WTC11 (cell line): ENCODE data around the gene CACTIN. TPM values are rescaled to one million over a fixed set of nuclear protein-coding genes. Genes with fewer than 3 reads are reported as not detected.

Experiments
- ATAC-seq: fragments of 200-7000 bp; cut with Tn5 transposase; 2 replicates; pipeline ENCODE4 v1.10.0; 2021; ENCODE audit warnings: mild to moderate bottlenecking, moderate library complexity
- CTCF ChIA-PET: fragments of 300-600 bp; sonication (Branson Sonifier 250); formaldehyde crosslinking; loops from one replicate; lab custom pipeline; 2021; ENCODE audit warnings: antibody characterized with exemption; lab: Charles Lee
- POLR2A ChIA-PET: fragments of 350-600 bp; sonication (Branson Sonifier 250); formaldehyde crosslinking; loops from one replicate; lab custom pipeline; 2021; ENCODE audit warnings: antibody characterized with exemption; lab: Charles Lee
- DNase-seq: peaks from one replicate; pipeline ENCODE4 v3.0.0; 2021; ENCODE audit warnings: low spot score
- H3K27ac Mint-ChIP-seq: 2 replicates; pipeline ENCODE4 v1.8.0; 2021; ENCODE audit warnings: mixed read lengths
- H3K27me3 Mint-ChIP-seq: 2 replicates; pipeline ENCODE4 v1.8.0; 2021; ENCODE audit warnings: low read depth, mild to moderate bottlenecking, moderate library complexity, mixed read lengths
- H3K36me3 Mint-ChIP-seq: 2 replicates; pipeline ENCODE4 v1.8.0; 2021; ENCODE audit warnings: mixed read lengths
- H3K4me1 Mint-ChIP-seq: 2 replicates; pipeline ENCODE4 v1.8.0; 2022; ENCODE audit warnings: mixed read lengths
- H3K4me3 Mint-ChIP-seq: 2 replicates; pipeline ENCODE4 v1.8.0; 2021; ENCODE audit warnings: mild to moderate bottlenecking, moderate library complexity, mixed read lengths
- H3K9me3 Mint-ChIP-seq: 2 replicates; pipeline ENCODE4 v1.8.0; 2021; ENCODE audit warnings: mixed read lengths
- ATF1 ChIP-seq: sonication (generic); formaldehyde crosslinking; IDR thresholded peaks from 2 replicates; pipeline ENCODE4 v1.8.1; 2023; ENCODE audit warnings: mild to moderate bottlenecking, moderate library complexity, missing genetic modification reagents
- CREM ChIP-seq: sonication (generic); formaldehyde crosslinking; IDR thresholded peaks from 2 replicates; pipeline ENCODE4 v1.8.1; 2022; ENCODE audit warnings: mild to moderate bottlenecking, missing genetic modification reagents, moderate library complexity
- ELF4 ChIP-seq: sonication (generic); formaldehyde crosslinking; IDR thresholded peaks from 2 replicates; pipeline ENCODE4 v1.8.1; 2022; ENCODE audit warnings: low read depth, mild to moderate bottlenecking, moderate library complexity, missing genetic modification reagents
- ERG ChIP-seq: fragments of 250-450 bp; sonication (Bioruptor Pico); IDR thresholded peaks from 2 replicates; pipeline ENCODE4 v1.8.0; 2021; ENCODE audit warnings: mild to moderate bottlenecking
- FOXK1 ChIP-seq: sonication (generic); formaldehyde crosslinking; IDR thresholded peaks from 2 replicates; pipeline ENCODE4 v1.8.0; 2022; ENCODE audit warnings: mild to moderate bottlenecking, moderate library complexity, missing genetic modification reagents
- IRF2 ChIP-seq: sonication (generic); formaldehyde crosslinking; IDR thresholded peaks from 2 replicates; pipeline ENCODE4 v1.8.0; 2022; ENCODE audit warnings: low read depth, missing genetic modification reagents, borderline replicate concordance
- KAT7 ChIP-seq: sonication (generic); formaldehyde crosslinking; IDR thresholded peaks from 2 replicates; pipeline ENCODE4 v1.8.1; 2023; ENCODE audit warnings: missing genetic modification reagents, mild to moderate bottlenecking, borderline replicate concordance
- MAX ChIP-seq: sonication (generic); formaldehyde crosslinking; IDR thresholded peaks from 2 replicates; pipeline ENCODE4 v1.8.0; 2022; ENCODE audit warnings: mild to moderate bottlenecking, missing genetic modification reagents
- MXD4 ChIP-seq: fragments of 250-450 bp; sonication (Bioruptor Pico); IDR thresholded peaks from 2 replicates; pipeline ENCODE4 v1.8.0; 2021; ENCODE audit warnings: mild to moderate bottlenecking, moderate library complexity, borderline replicate concordance
- SMAD3 ChIP-seq: sonication (generic); formaldehyde crosslinking; IDR thresholded peaks from 2 replicates; pipeline ENCODE4 v1.8.0; 2022; ENCODE audit warnings: missing genetic modification reagents, mild to moderate bottlenecking, borderline replicate concordance
- TCF7 ChIP-seq: sonication (generic); formaldehyde crosslinking; IDR thresholded peaks from 2 replicates; pipeline ENCODE4 v1.8.0; 2022; ENCODE audit warnings: mild to moderate bottlenecking, low read depth, missing genetic modification reagents, moderate library complexity
- USF2 ChIP-seq: sonication (generic); formaldehyde crosslinking; IDR thresholded peaks from 2 replicates; pipeline ENCODE4 v1.8.1; 2023; ENCODE audit warnings: mild to moderate bottlenecking, missing genetic modification reagents, moderate library complexity
- ZNF138 ChIP-seq: sonication (generic); formaldehyde crosslinking; conservative IDR thresholded peaks from 2 replicates; pipeline ENCODE4 v1.8.1; 2022; ENCODE audit warnings: mild to moderate bottlenecking, moderate library complexity, missing genetic modification reagents
- ZNF263 ChIP-seq: sonication (generic); formaldehyde crosslinking; IDR thresholded peaks from 2 replicates; pipeline ENCODE4 v1.8.1; 2022; ENCODE audit warnings: low read depth, mild to moderate bottlenecking, moderate library complexity, missing genetic modification reagents
- ZNF281 ChIP-seq: sonication (generic); formaldehyde crosslinking; IDR thresholded peaks from 2 replicates; pipeline ENCODE4 v1.8.0; 2023; ENCODE audit warnings: mild to moderate bottlenecking, missing genetic modification reagents
- ZNF317 ChIP-seq: sonication (generic); formaldehyde crosslinking; IDR thresholded peaks from 2 replicates; pipeline ENCODE4 v1.8.1; 2023; ENCODE audit warnings: low read depth, mild to moderate bottlenecking, moderate library complexity, missing genetic modification reagents, borderline replicate concordance
- ZNF416 ChIP-seq: fragments of 250-450 bp; sonication (Bioruptor Pico); IDR thresholded peaks from 2 replicates; pipeline ENCODE4 v1.9.0; 2021; ENCODE audit warnings: mild to moderate bottlenecking, inconsistent platforms
- ZNF423 ChIP-seq: fragments of 250-450 bp; sonication (Bioruptor Pico); IDR thresholded peaks from 2 replicates; pipeline ENCODE4 v2.1.2; 2022; ENCODE audit warnings: mild to moderate bottlenecking, moderate library complexity
- total RNA-seq: library from RNA; stranded (reverse); gene quantifications from 3 replicates; pipeline ENCODE4 v1.2.3, GENCODE V29; 2021

Gene CACTIN
- total RNA-seq, 1 experiment from 2014 or later = 42.2 TPM

GRCh38 chr19:3626473-3627350, at the start of gene CACTIN (continued):
- no peak for TF ChIP-seq ELF4 (CRISPR knock-in tag)
- TF ChIP-seq ZNF416 (CRISPR knock-in tag) = peak; percentile 84
- TF ChIP-seq USF2 (CRISPR knock-in tag) = no peak
- no peak for TF ChIP-seq MXD4 (CRISPR knock-in tag)
- no peak for TF ChIP-seq ERG (CRISPR knock-in tag)
- no peak for TF ChIP-seq ZNF281
- TF ChIP-seq CREM (CRISPR knock-in tag) = peak; percentile 75
- TF ChIP-seq SMAD3 = peak; percentile 63; the same call in 1 of the 2 replicates
- peak; percentile 96 for TF ChIP-seq FOXK1 (CRISPR knock-in tag)
- 0 out of 2 replicates have a peak, but pooled peaks have one; percentile 84 for TF ChIP-seq KAT7 (CRISPR knock-in tag)
- TF ChIP-seq ZNF423 (CRISPR knock-in tag) = no peak
- no peak for TF ChIP-seq ZNF317 (CRISPR knock-in tag)
- peak; percentile 80 for TF ChIP-seq MAX
- no peak for TF ChIP-seq IRF2 (CRISPR knock-in tag)
- TF ChIP-seq TCF7 (CRISPR knock-in tag) = no peak

GRCh38 chr19:3674784-3675543, 48.4 kb upstream of the CACTIN start:
- ATAC-seq = no peak
- CTCF ChIA-PET = interaction anchor here (0.5 to 1.6 kb wide), 4 partner anchors 9 to 35 kb away, joined by 3 to 7 read pairs (median 5); partner anchors contain the start of gene PIP5K1C
- H3K27ac Mint-ChIP-seq = 0 out of 2 replicates have a peak overlapping the region, but pooled peaks have one; percentile 36
- no peaks in the 10 kb centered on the region for H3K27me3 Mint-ChIP-seq
- H3K9me3 Mint-ChIP-seq = no peaks in the 10 kb centered on the region
- TF ChIP-seq ZNF263 (CRISPR knock-in tag) (no peak), ZNF138 (no peak), ATF1 (CRISPR knock-in tag) (no peak)
- TF ChIP-seq, all 79 proteins: peak for 0
- DNase-seq = no peak
- POLR2A ChIA-PET = no interaction called here
- no peak overlapping the region for H3K4me3 Mint-ChIP-seq
- H3K36me3 Mint-ChIP-seq = no peaks in the 10 kb centered on the region
- H3K4me1 Mint-ChIP-seq = peaks cover 5% of the 10 kb centered on the region; the same call in 1 of the 2 replicates
